Sciatic nerve (tissue), 2 donors: ENCODE measurements around the gene SETBP1. TPM values are rescaled to one million over a fixed set of nuclear protein-coding genes. Genes with fewer than 3 reads are reported as not detected.
A peak's percentile ranks its signal among the peaks of the same experiment; 100 is the strongest.

ENCODE experiments used
- ATAC-seq: fragments of 200-7000 bp; cut with Tn5 transposase; one replicate; pipeline ENCODE4 v1.9.1; 2020; ENCODE audit warnings: mild to moderate bottlenecking, moderate library complexity
- DNase-seq: peaks from one replicate; pipeline ENCODE4 v3.0.0-alpha.2; 2020; ENCODE audit warnings: low spot score
- intact Hi-C: fragments of 100-400 bp; cut with DNase I; formaldehyde crosslinking; loops from one replicate; pipeline ENCODE4 v1.14.2; 2022
- total RNA-seq: library from RNA; stranded (reverse); fragmentation: NEBNext Ultra II Directional; extraction: Animal tissue kit (Norgen Biotek cat#: 25700); gene quantifications from one replicate; pipeline ENCODE4 v1.2.1, GENCODE V29; 2021
- donor health status: DM: no; HTN: no; CAD: no.
- donor health status: DM: no; HTN: no; CAD: no.

Gene SETBP1
- total RNA-seq, 1 donor from 2014 or later: 44.5 TPM

DNA sequence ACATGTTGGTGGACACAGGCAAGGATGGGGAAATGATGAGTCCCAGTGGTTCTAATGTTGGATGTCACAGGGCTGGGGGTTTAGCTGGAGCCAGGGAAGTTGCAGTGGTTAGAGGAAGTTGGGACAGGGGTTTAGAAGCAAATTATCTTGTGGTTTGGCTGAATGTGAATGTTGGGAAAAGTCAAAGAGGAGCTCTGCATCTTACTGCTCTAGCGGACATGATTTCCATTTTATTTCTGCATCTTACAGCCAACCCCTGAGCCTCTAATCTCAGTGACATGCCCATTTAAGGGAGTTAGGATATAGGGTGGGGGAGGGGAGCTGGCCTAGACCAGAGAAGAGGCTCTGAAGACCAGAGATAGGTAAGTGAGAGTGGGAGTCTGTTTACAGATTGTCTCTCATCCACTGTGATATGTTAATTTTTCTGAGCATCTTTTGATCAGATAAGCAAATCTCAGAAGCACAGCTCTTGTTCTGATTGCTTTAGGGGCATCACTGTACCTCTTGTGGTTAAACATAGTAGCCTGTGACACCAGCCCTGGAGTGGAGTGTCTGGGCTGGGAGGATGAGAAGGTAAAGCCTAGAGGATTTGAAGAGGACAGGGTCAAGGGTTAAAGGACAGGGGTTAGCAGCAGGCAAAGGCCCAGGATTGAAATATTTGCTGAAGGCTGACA lies 43.6 kb downstream of the SETBP1 start:
- DNase-seq: no peak
- intact Hi-C loops: no loop called here
- peak; percentile 43 for ATAC-seq

GRCh38 chr18:44725300-44726058 lies 44.8 kb downstream of the SETBP1 start:
- DNase-seq: no peak
- ATAC-seq: peak; percentile 76
- intact Hi-C loops: no loop called here

GRCh38 chr18:44726059-44726421 lies 45.4 kb downstream of the SETBP1 start:
- ATAC-seq: no peak
- intact Hi-C loops: no loop called here
- DNase-seq: no peak

DNA sequence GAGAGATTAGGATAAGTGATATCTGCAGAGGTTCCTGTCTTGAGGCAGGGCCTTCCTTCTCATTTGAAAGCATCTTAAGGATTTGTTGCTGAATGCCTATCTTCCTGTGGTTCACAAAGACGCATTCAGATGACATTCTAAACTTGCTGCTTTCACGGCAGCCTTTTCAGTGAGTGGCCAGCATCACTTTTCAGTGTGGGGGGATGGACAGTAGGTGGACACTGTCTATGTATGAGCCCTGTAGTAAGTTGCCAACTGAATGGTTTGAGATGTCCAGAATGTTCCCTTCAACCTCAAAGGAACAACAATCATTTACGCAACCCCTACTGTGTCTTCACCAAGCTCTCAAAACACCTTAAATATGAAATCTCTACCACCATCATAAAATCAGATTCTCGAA lies 46.6 kb downstream of the SETBP1 start:
- intact Hi-C loops: no loop called here
- no peak for ATAC-seq
- no peak for DNase-seq

DNA sequence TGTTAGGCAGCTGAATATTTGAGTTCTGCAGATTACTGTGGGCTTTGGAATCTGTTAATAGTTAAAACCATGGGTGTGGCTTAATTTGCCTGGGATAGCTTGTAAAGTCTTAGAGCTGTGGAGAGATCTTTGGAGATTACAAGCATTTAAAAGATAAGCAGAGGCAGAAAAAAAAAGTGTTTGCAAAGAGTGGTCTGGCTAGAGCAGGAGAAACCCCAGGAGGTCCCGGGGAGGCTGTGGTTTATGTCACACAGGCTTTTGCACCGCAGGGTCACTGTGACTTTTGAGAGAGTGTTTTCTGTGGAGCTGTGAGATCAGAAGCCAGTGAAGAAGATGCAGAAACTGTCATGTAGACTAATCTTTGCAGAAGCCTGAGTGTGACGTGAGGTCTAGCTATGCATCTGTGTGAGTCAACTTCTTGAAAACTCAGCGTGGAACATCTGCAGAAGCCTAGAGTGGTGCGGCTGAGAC lies 49.0 kb downstream of the SETBP1 start:
- no peak for DNase-seq
- ATAC-seq: peak; percentile 9
- intact Hi-C loops: no loop called here

- DNase-seq: no peak
- intact Hi-C loops: no loop called here
Measured at GRCh38 chr18:44730803-44731529, 50.3 kb downstream of the SETBP1 start.

GRCh38 chr18:44731530-44732237 lies 51.0 kb downstream of the SETBP1 start:
- DNase-seq: no peak
- intact Hi-C loops: no loop called here
- ATAC-seq: no peak

More at GRCh38 chr18:44730803-44731529, 50.3 kb downstream of the SETBP1 start:
- no peak for ATAC-seq

DNA sequence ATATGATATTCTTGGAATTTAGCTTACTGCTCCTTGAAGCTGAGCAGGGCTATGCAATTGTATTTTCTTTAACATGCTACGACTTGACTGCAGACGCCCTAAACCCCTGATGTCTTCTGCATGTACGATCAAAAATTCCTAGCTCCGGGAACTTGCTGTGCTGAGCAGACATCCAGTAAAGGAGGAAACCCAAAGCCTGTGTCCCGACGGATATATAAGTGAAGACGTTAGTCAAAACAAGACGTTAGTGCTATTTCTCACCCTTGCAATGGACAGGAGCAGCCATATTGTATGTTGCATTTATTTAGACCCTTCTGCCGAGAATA lies 51.5 kb downstream of the SETBP1 start:
- intact Hi-C loops: no loop called here
- ATAC-seq (no peak), DNase-seq (no peak)

DNA sequence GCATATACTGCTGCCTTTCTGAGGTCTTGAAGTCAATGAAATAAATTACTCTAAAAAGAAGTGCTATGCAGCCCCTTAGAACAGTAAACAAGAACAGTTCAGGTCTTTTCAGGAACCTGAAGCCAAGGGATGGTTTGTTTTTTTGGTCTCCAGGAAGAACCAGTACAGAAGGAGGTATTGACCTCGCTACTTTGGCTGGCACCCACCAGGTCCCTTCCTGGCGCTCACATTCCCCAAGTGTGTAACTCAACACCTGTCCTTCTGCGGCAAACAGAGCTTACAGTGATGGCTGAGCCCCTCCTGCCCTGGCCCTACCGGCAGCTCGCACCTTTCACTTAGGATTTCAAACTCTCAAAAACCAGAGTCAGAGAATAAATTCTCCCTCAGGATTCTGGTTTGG lies 51.9 kb downstream of the SETBP1 start:
- no peak for DNase-seq
- ATAC-seq: no peak
- intact Hi-C loops: no loop called here

DNA sequence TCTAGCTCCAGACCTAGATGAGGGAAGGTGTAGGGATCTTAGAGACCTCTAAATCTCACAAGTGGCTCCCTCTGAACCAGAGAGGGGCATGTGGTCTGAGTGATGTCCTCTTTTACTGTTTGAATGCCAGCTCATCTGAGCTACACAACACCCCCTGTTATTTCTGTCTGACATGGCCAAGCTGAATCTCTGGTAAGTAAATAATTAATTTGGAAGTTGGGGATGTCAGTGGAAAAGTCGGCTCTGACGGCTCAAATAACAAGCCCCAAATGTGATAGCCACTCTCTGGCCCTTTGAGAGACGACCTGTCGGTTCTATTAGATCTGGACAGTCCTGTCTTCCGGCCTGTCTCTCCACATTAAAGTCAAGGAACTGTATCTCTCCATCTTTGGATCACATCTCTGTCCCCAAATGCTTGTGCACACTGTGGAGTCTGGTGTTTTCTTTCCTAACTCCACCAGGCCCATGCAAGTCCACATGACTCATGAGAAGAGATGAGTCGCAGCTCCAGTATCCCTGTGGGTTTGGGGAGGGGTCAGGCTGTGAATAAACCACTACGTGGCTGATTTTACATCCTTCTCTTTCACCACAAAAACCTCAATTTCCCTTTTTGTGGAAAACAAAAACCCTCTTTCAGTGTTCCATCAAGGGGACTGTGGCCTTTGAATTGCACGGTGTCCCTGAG lies 52.5 kb downstream of the SETBP1 start:
- intact Hi-C loops: no loop called here
- no peak for DNase-seq

DNA sequence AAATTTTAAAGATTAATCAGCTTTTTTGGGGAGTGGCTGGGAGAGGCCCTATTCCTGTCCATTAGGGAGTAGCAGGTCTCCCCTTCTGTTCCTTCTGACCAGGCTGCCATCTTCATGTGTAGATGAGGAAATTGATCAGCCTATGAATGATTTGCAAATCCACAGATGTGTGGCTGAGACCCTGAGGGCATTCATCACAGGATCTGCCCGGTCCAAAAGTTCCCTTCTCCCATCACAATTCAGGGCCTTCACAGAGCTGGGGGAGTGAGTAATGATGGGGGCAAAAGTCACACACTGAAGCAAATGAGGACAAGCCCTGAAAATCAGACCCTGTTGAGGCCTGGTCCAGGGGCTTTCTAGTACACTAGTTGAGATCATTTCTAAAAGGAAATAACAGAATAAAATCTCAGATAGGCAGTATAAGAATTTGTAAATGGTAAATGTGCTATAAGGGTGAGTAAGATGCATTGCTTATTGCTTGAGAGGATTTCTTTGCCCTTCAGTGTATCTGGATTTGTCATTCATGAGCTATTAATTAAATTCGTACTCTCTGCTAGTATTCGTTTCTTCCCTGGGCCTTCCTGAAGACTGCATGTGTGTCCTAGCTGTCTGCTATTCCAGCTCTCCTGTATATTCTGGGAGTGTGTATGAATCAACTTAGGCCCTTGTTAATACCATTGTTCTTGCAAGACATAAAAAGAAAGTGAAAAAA lies 53.2 kb downstream of the SETBP1 start:
- intact Hi-C loops: no loop called here
- DNase-seq: no peak
- ATAC-seq: no peak

More for the DNA sequence above, 52.5 kb downstream of the SETBP1 start:
- peak; percentile 48 for ATAC-seq

GRCh38 chr18:44735096-44735495 lies 54.4 kb downstream of the SETBP1 start:
- intact Hi-C loops: no loop called here
- DNase-seq: no peak
- no peak for ATAC-seq

DNA sequence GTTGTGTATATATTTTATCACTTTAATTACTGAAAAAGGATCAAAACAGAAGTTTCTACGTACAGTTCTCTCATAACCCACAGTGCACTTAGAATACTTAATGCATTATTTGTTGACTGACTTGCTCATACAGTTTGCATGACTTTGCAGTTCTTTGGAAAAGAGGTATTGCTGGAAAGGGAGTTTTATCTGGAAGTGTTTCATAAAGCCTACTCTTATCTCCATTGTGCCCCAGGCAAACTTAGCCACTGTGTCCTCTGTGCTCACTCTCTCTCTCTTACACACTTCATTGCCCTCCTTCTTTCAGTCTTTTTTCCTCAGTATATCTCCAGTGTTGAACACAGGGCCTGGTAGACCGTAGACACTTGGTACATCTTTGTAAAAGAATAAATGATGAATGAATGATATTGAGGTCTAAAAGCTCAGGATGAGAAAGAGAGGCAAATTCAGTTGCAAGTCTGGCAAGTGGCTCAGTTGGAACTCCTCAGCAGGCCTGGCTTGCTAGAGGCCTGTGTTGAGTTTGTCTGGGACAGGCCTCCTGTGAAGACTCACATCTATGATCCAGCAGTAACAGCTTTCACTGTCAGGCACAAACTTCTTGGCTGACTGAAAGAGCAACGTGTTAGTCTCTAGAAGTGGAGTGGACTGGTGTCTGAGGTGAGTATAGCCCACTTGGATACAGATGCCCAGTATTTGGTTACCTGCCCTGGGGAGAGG lies 56.1 kb downstream of the SETBP1 start:
- intact Hi-C loops: no loop called here
- ATAC-seq (no peak), DNase-seq (no peak)

DNA sequence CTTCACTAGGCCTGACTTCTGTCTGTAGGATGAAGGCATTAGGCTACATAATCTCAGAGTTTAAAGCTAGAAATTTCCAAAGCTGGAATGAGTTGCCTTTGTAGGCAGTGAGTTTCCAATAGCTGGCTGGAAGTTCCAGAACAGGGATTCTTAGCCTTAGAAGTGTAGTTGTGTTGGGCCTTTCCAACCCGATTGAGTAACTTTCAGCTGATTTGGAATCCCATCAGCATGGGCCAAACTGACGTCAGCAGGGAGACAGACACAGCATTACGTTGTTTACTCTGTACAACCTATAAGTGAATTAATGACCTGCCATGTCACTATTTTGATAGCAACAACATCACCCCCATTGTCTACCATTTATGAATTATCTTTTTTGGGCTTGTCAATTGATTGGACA lies 56.9 kb downstream of the SETBP1 start:
- intact Hi-C loops: no loop called here
- peak; percentile 72 for ATAC-seq
- DNase-seq: no peak

- intact Hi-C loops: no loop called here
- no peak for DNase-seq
- ATAC-seq: no peak
Measured at GRCh38 chr18:44740000-44740399, 59.3 kb downstream of the SETBP1 start.

DNA sequence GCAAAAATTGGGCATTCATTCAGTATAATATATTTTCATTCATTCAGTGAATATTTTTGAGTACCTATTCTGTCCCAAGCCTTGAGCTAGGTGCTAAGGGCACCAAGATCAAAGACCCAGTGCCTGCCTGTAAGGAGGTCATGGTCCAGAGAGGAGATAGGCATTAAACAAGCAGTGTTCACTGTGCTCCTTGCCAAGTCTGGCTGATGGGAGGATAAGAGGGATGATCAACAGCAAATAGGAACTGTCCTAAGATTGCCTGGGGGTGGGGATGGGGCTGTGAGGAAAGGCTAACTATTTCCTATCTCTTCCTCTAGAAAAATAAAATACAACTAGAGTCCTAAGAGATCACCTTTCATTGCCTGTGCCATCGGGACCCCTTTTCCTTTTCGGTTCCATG lies 60.4 kb downstream of the SETBP1 start:
- ATAC-seq (no peak), DNase-seq (no peak)
- intact Hi-C loops: no loop called here

DNA sequence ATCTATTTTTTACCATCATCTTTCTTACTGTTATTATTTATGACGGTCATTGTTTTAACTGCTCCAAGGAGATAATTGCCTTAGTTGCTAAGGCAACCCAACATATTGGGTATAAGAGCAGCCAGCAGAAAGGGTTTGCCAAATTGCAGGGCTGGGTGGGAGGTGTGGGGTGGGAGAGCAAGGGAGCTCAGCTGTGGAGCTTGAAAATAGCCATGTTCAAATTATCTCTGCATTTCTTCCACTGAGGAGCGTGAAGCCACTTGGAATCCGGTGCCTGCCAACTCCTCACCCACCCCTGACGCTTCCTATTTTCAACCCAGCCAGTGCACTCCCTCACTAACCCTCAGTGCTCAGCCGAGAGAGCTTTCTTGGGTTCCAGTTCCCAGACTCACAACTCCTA lies 60.8 kb downstream of the SETBP1 start:
- ATAC-seq (no peak), DNase-seq (no peak)
- intact Hi-C loops: no loop called here

- DNase-seq (no peak), ATAC-seq (no peak)
- intact Hi-C loops: no loop called here
Measured at GRCh38 chr18:44742126-44742525, 61.4 kb downstream of the SETBP1 start.
